ENCODE results near the gene LYST. TPM values are rescaled to one million over a fixed set of nuclear protein-coding genes. Genes with fewer than 3 reads are reported as not detected.
A peak's percentile ranks its signal among the peaks of the same experiment; 100 is the strongest.

The LYST gene
- total RNA-seq, 1 donor from 2014 or later: 52.1 TPM

GRCh38 chr1:235910357-235911299, 43.9 kb upstream of the LYST start:
- H3K4me3 ChIP-seq: no peak overlapping the region
- peaks cover 13% of the 10 kb centered on the region for H3K4me1 ChIP-seq
- H3K9me3 ChIP-seq: no peaks in the 10 kb centered on the region
- H3K27ac ChIP-seq: peak overlapping the region; percentile 80
- no peak for DNase-seq (ENCODE audit: extremely low spot score in 2 of 2)
- intact Hi-C loops (cut with DNase I): loop anchor here (10.0 kb wide), 1 partner anchor 46 kb away; the partner anchor contains the start of gene LYST
- no peaks in the 10 kb centered on the region for H3K27me3 ChIP-seq
- H3K36me3 ChIP-seq: no peaks in the 10 kb centered on the region
- TF ChIP-seq POLR2AphosphoS5 (IDR thresholded peaks at IDR 0.05; ENCODE audit: insufficient read depth in 1 of 2, low read depth in 1 of 2) (peak; percentile 52 to 85), POLR2A (IDR thresholded peaks at IDR 0.05) (no peak), CTCF (IDR thresholded peaks at IDR 0.05) (no peak)

DNA sequence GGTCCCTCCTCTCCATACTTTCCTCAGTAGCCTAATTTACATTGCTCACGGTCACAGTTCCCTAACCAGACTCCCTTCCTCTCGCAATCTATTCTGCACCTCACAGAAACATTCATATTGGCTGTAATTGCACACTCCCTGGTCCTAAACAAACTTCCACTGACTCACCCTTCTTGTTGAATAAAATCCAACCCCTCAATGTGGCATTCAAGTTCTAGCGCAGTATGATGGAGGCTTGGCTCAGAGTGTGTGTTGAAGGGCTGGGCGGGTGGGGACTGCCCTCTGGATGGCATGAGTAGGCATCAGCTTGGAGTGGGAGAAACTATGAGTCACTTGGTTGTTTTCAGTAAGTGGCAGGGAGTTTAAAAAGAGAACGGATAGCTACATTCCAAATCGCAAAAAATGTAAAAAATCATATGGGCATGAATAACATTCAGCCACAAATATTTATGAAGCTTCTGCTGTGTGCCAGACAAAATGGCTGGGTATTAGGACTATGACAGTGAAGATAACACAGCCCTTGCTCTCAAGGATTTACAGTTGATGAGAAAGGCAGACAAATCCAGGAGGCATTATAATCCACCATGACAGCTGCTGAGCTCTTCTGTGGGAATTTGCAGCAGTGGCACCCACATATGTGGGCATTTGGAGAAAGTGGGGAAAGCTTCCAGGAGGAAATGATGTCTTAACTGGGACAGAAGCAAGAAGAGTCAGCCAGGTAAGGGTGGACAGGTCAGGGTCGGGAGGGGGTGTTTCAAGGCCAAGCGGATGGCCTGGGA, 42.2 kb upstream of the LYST start:
- TF ChIP-seq POLR2A (IDR thresholded peaks at IDR 0.05) (no peak), CTCF (IDR thresholded peaks at IDR 0.05) (no peak), POLR2AphosphoS5 (IDR thresholded peaks at IDR 0.05; ENCODE audit: insufficient read depth in 1 of 2, low read depth in 1 of 2) (no peak)
- DNase-seq (ENCODE audit: extremely low spot score in 2 of 2): no peak
- Histone ChIP-seq H3K4me1 (peaks cover 13% of the 10 kb centered on the region), H3K4me3 (no peak overlapping the region), H3K36me3 (no peaks in the 10 kb centered on the region), H3K27ac (peak overlapping the region; percentile 80), H3K27me3 (no peaks in the 10 kb centered on the region), H3K9me3 (no peaks in the 10 kb centered on the region)
- intact Hi-C loops (cut with DNase I): no loop called here

DNA sequence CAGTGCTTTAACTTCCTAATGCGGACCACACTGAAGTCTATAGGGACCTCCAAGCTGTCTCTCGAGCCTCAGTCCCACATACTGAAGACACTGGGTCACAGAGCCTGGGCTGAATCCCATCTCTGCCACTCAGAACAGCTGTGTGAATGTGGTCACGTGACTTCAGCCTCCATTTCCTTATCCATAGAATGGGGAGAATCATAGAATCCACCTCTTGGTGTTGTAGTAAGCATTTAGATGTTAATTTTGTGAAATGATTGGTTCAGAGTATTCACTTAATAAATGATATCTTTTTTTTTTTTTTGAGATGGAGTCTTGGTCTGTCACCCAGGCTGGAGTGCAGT, 41.2 kb upstream of the LYST start:
- Histone ChIP-seq H3K4me3 (no peak overlapping the region), H3K27me3 (no peaks in the 10 kb centered on the region), H3K9me3 (no peaks in the 10 kb centered on the region), H3K4me1 (peaks cover 13% of the 10 kb centered on the region), H3K27ac (no peak overlapping the region), H3K36me3 (no peaks in the 10 kb centered on the region)
- intact Hi-C loops (cut with DNase I): no loop called here
- TF ChIP-seq CTCF (IDR thresholded peaks at IDR 0.05): no peak
- TF ChIP-seq POLR2AphosphoS5 (IDR thresholded peaks at IDR 0.05; ENCODE audit: insufficient read depth in 1 of 2, low read depth in 1 of 2): no peak
- TF ChIP-seq POLR2A (IDR thresholded peaks at IDR 0.05): no peak
- no peak for DNase-seq (ENCODE audit: extremely low spot score in 2 of 2)

- no peak for TF ChIP-seq CTCF (IDR thresholded peaks at IDR 0.05)
- TF ChIP-seq POLR2A (IDR thresholded peaks at IDR 0.05): no peak
- no peaks in the 10 kb centered on the region for H3K9me3 ChIP-seq
- intact Hi-C loops (cut with DNase I): no loop called here
- H3K27me3 ChIP-seq: no peaks in the 10 kb centered on the region
- H3K27ac ChIP-seq: no peak overlapping the region
- H3K36me3 ChIP-seq: no peaks in the 10 kb centered on the region
- no peak overlapping the region for H3K4me3 ChIP-seq
- no peak for DNase-seq (ENCODE audit: extremely low spot score in 2 of 2)
- peaks cover 13% of the 10 kb centered on the region for H3K4me1 ChIP-seq
These were observed 40.6 kb upstream of the LYST start for GRCh38 chr1:235907187-235907896.
